Parathyroid adenoma (tissue), 2 donors: Measurements from ENCODE around the gene CDAN1.
"Not testable (repeated sequence)": the region's sequence is repeated elsewhere in the genome, so short reads cannot be mapped to it uniquely, and the experiment has no call there.

ENCODE experiments used
- H2AFZ ChIP-seq: fragments of 300-600 bp; sonication (generic); one replicate; pipeline ENCODE4 v1.7.0; 2017; ENCODE audit warnings: antibody characterized with exemption, mild to moderate bottlenecking
- H3K27ac ChIP-seq: fragments of 300-600 bp; sonication (generic); one replicate; pipeline ENCODE4 v1.7.0; 2017
- H3K27me3 ChIP-seq: fragments of 300-600 bp; sonication (generic); one replicate; pipeline ENCODE4 v1.7.0; 2017; ENCODE audit warnings: low read length; ENCODE audit not compliant: control insufficient read depth, insufficient read depth
- H3K36me3 ChIP-seq: fragments of 300-600 bp; sonication (generic); one replicate; pipeline ENCODE4 v1.7.0; 2017; ENCODE audit warnings: low read length; ENCODE audit not compliant: control insufficient read depth, insufficient read depth
- H3K4me1 ChIP-seq: fragments of 300-600 bp; sonication (generic); one replicate; pipeline ENCODE4 v1.7.0; 2017; ENCODE audit warnings: control low read depth
- H3K4me2 ChIP-seq: fragments of 300-600 bp; sonication (generic); one replicate; pipeline ENCODE4 v1.7.0; 2017; ENCODE audit warnings: low read length
- H3K4me3 ChIP-seq: fragments of 300-600 bp; sonication (generic); one replicate; pipeline ENCODE4 v1.7.0; 2017; ENCODE audit warnings: low read depth, low read length
- H3K79me2 ChIP-seq: fragments of 300-600 bp; sonication (generic); one replicate; pipeline ENCODE4 v1.7.0; 2017; ENCODE audit warnings: control low read depth
- H3K9ac ChIP-seq: fragments of 300-600 bp; sonication (generic); one replicate; pipeline ENCODE4 v1.7.0; 2017; ENCODE audit warnings: mild to moderate bottlenecking
- H3K9me3 ChIP-seq: fragments of 300-600 bp; sonication (generic); one replicate; pipeline ENCODE4 v1.7.0; 2017; ENCODE audit warnings: low read length; ENCODE audit not compliant: control insufficient read depth
- TF ChIP-seq, protein P1 (sequence below): fragments of 300-600 bp; sonication (generic); IDR thresholded peaks from one replicate; pipeline ENCODE4 v1.7.0; 2017; ENCODE audit warnings: antibody characterized with exemption, mild to moderate bottlenecking
- donor health status: primary hyperparathyroidism.

Gene CDAN1

DNA sequence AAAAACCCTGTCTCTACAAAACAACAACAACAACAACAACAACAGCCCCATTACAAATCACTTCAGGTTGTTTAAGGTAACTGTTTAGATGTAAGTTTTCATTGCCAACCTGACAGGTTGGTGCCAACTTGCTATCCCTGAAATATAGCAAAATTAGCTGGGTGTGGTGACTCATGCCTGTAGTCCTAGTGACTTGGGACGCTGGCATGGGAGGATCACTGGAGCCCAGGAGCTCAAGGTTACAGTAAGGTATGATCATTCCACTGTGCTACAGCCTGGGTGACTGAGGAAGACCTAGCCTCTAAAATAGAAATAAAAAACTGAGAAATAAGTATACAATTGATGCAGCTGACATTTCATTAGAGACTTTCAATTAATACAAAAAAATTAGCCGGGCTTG, 36.0 kb upstream of the CDAN1 start:
- Histone ChIP-seq H3K4me1 (no peaks in the 10 kb centered on the region), H3K27me3 (no peaks in the 10 kb centered on the region), H3K9ac (no peak overlapping the region), H2AFZ (no peak overlapping the region), H3K27ac (no peak overlapping the region), H3K36me3 (no peaks in the 10 kb centered on the region), H3K79me2 (no peaks in the 10 kb centered on the region), H3K4me2 (no peak overlapping the region), H3K4me3 (no peak overlapping the region), H3K9me3 (no peaks in the 10 kb centered on the region)
- TF ChIP-seq, protein P1, sequence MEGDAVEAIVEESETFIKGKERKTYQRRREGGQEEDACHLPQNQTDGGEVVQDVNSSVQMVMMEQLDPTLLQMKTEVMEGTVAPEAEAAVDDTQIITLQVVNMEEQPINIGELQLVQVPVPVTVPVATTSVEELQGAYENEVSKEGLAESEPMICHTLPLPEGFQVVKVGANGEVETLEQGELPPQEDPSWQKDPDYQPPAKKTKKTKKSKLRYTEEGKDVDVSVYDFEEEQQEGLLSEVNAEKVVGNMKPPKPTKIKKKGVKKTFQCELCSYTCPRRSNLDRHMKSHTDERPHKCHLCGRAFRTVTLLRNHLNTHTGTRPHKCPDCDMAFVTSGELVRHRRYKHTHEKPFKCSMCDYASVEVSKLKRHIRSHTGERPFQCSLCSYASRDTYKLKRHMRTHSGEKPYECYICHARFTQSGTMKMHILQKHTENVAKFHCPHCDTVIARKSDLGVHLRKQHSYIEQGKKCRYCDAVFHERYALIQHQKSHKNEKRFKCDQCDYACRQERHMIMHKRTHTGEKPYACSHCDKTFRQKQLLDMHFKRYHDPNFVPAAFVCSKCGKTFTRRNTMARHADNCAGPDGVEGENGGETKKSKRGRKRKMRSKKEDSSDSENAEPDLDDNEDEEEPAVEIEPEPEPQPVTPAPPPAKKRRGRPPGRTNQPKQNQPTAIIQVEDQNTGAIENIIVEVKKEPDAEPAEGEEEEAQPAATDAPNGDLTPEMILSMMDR, result no peak

DNA sequence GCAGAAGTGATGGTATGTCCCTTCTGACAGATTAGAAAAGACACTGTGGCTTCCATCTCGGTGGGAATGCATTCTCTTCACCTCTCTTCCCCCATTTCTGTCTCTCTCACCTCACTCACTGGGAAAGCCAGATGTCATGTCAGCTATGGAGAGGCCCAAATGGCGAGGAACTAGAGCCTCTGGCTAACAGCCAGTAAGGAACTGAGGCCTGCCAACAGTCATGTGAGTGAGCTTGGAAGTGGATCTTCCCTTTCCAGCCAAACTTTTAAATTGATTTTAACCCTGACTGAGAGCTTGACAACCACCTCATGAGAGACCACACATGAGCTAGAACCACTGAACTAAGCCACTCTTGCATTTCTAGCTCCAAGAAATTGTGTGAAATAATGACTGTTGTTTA, 35.2 kb upstream of the CDAN1 start:
- Histone ChIP-seq H3K4me2 (no peak overlapping the region), H3K4me3 (no peak overlapping the region), H3K79me2 (no peaks in the 10 kb centered on the region), H3K27me3 (no peaks in the 10 kb centered on the region), H3K27ac (no peak overlapping the region), H3K36me3 (no peaks in the 10 kb centered on the region), H3K4me1 (no peaks in the 10 kb centered on the region), H3K9ac (no peak overlapping the region), H3K9me3 (no peaks in the 10 kb centered on the region), H2AFZ (no peak overlapping the region)
- TF ChIP-seq, protein P1, result no peak

DNA sequence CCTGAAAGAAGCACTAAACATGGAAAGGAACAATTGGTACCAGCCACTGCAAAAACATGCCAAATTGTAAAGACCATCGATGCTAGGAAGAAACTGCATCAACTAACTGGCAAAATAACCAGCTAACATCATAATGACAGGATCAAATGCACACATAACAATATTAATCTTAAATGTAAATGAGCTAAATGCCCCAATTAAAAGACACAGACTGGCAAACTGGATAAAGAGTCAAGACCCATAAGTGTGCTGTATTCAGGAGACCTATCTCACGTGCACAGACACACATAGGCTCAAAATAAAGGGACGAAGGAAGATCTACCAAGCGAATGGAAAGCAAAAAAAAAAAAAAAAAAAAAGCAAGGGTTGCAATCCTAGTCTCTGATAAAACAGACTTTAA, 29.2 kb upstream of the CDAN1 start:
- not testable (repeated sequence) for H2AFZ ChIP-seq, H3K9ac ChIP-seq, H3K36me3 ChIP-seq, H3K79me2 ChIP-seq, H3K4me2 ChIP-seq, H3K4me1 ChIP-seq, H3K27me3 ChIP-seq, H3K9me3 ChIP-seq, H3K27ac ChIP-seq, H3K4me3 ChIP-seq

DNA sequence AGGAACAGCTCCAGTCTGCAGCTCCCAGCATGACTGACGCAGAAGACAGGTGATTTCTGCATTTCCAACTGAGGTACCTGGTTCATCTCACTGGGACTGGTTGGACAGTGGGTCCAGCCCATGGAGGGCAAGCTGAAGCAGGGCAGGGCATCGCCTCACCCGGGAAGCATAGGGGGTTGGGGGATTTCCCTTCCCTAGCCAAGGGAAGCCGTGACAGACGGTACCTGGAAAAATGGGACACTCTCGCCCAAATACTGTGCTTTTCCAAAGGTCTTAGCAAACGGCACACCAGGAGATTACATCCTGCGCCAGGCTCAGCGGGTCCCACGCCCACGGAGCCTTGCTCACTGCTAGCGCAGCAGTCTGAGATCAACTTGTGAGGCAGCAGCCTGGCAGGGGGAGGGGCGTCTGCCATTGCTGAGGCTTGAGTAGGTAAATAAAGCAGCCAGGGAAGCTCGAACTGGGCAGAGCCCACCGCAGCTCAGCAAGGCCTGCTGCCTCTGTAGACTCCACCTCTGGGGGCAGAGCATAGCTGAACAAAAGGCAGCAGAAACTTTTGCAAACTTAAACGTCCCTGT, 27.3 kb upstream of the CDAN1 start:
- not testable (repeated sequence) for H3K9ac ChIP-seq, H2AFZ ChIP-seq, H3K4me1 ChIP-seq, H3K36me3 ChIP-seq, H3K4me3 ChIP-seq, H3K27me3 ChIP-seq, H3K27ac ChIP-seq, H3K79me2 ChIP-seq, H3K9me3 ChIP-seq, H3K4me2 ChIP-seq

DNA sequence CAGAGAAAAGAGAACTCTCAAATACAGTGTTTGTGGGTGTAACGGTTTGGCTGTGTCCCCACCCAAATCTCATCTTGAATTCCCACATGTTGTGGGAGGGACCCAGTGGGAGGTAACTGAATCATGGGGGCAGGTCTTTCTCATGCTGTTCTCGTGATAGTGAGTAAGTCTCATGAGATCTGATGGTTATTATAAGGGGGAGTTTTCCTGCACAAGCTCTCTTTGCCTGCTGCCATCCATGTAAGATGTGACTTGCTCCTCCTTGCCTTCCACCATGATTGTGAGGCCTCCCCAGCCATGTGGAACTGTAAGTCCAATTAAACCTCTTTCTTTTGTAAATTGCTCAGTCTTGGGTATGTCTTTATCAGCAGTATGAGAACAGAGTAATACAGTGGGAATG, 24.9 kb upstream of the CDAN1 start:
- not testable (repeated sequence) for H3K27me3 ChIP-seq, H3K4me3 ChIP-seq, H3K79me2 ChIP-seq, H3K36me3 ChIP-seq, H2AFZ ChIP-seq, H3K9ac ChIP-seq, H3K9me3 ChIP-seq, H3K27ac ChIP-seq, H3K4me1 ChIP-seq, H3K4me2 ChIP-seq

DNA sequence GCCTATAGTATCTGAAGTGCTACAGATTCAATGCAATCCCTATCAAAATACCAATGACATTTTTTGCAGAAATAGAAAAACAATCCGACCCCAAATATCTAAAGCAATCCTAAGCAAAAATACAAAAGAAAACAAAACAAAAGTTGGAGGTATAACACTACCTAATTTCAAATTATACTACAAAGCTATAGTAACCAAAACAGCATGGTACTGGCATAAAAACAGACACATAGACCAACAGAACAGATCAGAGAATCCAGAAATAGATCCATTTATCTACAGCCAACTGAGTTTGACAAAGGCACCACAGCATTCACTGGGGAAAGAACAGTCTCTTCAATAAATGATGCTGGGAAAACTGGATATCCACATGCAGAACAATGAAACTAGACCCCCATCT, 23.8 kb upstream of the CDAN1 start:
- Histone ChIP-seq H2AFZ (no peak overlapping the region), H3K27ac (no peak overlapping the region), H3K4me1 (no peaks in the 10 kb centered on the region), H3K9ac (no peak overlapping the region), H3K27me3 (no peaks in the 10 kb centered on the region), H3K4me2 (no peak overlapping the region), H3K9me3 (no peaks in the 10 kb centered on the region), H3K79me2 (no peaks in the 10 kb centered on the region), H3K36me3 (no peaks in the 10 kb centered on the region), H3K4me3 (no peak overlapping the region)
- TF ChIP-seq, protein P1, result no peak
